NCI-H2029 treated with DMSO at 0.1 percent for 48 hours (cell line): ENCODE data around the gene RNF8.
A peak's percentile ranks its signal among the peaks of the same experiment; 100 is the strongest.
"Not testable (repeated sequence)": the region's sequence is repeated elsewhere in the genome, so short reads cannot be mapped to it uniquely, and the experiment has no call there.

Experiments used
- DNase-seq: peaks from one replicate; lab custom pipeline; 2025; lab: John Stamatoyannopoulos, UW

Gene RNF8

GRCh38 chr6:37399795-37400490, 46.2 kb downstream of the RNF8 start:
- no peak for DNase-seq

- DNase-seq, result not testable (repeated sequence)
Measured at GRCh38 chr6:37401658-37402057, 47.9 kb downstream of the RNF8 start.

GRCh38 chr6:37406726-37407341, 53.1 kb downstream of the RNF8 start:
- DNase-seq, result no peak

- DNase-seq, result no peak
Measured at GRCh38 chr6:37407948-37408347, 54.2 kb downstream of the RNF8 start.

- no peak for DNase-seq
Measured at GRCh38 chr6:37409501-37409900, 55.7 kb downstream of the RNF8 start.

- no peak for DNase-seq
Measured at GRCh38 chr6:37417393-37417792, 63.6 kb downstream of the RNF8 start.

GRCh38 chr6:37418722-37419121, 64.9 kb downstream of the RNF8 start:
- no peak for DNase-seq

- no peak for DNase-seq
Measured at GRCh38 chr6:37426058-37426944, 72.5 kb downstream of the RNF8 start.

GRCh38 chr6:37426945-37427510, 73.2 kb downstream of the RNF8 start:
- DNase-seq, result no peak

GRCh38 chr6:37429352-37429750, 75.6 kb downstream of the RNF8 start:
- no peak for DNase-seq

GRCh38 chr6:37432590-37432915, 78.8 kb downstream of the RNF8 start:
- no peak for DNase-seq

GRCh38 chr6:37432916-37433656, 79.3 kb downstream of the RNF8 start, which contains the start of gene CMTR1:
Gene CMTR1 (plus strand): TSS chr6:37433221. CDS start chr6:37435630, 2,409 bp downstream.
- peak; percentile 65 for DNase-seq

GRCh38 chr6:37433657-37434271, 80.0 kb downstream of the RNF8 start:
- no peak for DNase-seq

- no peak for DNase-seq
Measured at GRCh38 chr6:37435373-37435772, 81.6 kb downstream of the RNF8 start.

GRCh38 chr6:37435816-37436215, 82.0 kb downstream of the RNF8 start:
- no peak for DNase-seq

GRCh38 chr6:37438930-37439329, 85.1 kb downstream of the RNF8 start:
- DNase-seq, result no peak

GRCh38 chr6:37441651-37442050, 87.9 kb downstream of the RNF8 start:
- DNase-seq, result no peak

- no peak for DNase-seq
Measured at GRCh38 chr6:37442416-37443215, 88.8 kb downstream of the RNF8 start.

- not testable (repeated sequence) for DNase-seq
Measured at GRCh38 chr6:37443216-37443542, 89.4 kb downstream of the RNF8 start.
